ENCODE data around the gene FUBP1. TPM values are rescaled to one million over a fixed set of nuclear protein-coding genes. Genes with fewer than 3 reads are reported as not detected.
"Not testable (repeated sequence)": the region's sequence is repeated elsewhere in the genome, so short reads cannot be mapped to it uniquely, and the experiment has no call there.

The FUBP1 gene
- total RNA-seq, 1 donor from 2014 or later: 243 TPM

DNA sequence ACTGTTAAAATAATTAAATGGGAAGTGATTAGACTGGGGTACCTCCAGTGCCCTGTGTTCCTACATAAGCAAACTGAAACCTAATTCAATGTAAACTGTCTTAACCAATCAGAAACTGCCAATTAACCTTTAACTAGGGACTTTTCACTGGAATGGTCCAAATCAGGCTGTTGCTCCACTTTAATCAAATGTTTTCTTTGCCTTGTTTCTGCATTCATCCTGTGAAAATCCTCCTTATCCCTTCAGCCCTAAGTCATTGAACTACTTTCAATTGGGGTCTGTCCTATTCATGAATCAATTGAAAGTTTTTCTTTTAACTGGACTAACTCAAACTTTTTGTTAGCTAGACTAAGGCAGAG, 5.1 kb upstream of the FUBP1 start:
- no peak for DNase-seq
- TF ChIP-seq, protein P1, sequence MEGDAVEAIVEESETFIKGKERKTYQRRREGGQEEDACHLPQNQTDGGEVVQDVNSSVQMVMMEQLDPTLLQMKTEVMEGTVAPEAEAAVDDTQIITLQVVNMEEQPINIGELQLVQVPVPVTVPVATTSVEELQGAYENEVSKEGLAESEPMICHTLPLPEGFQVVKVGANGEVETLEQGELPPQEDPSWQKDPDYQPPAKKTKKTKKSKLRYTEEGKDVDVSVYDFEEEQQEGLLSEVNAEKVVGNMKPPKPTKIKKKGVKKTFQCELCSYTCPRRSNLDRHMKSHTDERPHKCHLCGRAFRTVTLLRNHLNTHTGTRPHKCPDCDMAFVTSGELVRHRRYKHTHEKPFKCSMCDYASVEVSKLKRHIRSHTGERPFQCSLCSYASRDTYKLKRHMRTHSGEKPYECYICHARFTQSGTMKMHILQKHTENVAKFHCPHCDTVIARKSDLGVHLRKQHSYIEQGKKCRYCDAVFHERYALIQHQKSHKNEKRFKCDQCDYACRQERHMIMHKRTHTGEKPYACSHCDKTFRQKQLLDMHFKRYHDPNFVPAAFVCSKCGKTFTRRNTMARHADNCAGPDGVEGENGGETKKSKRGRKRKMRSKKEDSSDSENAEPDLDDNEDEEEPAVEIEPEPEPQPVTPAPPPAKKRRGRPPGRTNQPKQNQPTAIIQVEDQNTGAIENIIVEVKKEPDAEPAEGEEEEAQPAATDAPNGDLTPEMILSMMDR (IDR thresholded peaks at IDR 0.05; ENCODE audit: partially characterized antibody, unreplicated experiment): no peak
- H3K4me3 Mint-ChIP-seq (ENCODE audit: unreplicated experiment): peak overlapping the region; percentile 3

DNA sequence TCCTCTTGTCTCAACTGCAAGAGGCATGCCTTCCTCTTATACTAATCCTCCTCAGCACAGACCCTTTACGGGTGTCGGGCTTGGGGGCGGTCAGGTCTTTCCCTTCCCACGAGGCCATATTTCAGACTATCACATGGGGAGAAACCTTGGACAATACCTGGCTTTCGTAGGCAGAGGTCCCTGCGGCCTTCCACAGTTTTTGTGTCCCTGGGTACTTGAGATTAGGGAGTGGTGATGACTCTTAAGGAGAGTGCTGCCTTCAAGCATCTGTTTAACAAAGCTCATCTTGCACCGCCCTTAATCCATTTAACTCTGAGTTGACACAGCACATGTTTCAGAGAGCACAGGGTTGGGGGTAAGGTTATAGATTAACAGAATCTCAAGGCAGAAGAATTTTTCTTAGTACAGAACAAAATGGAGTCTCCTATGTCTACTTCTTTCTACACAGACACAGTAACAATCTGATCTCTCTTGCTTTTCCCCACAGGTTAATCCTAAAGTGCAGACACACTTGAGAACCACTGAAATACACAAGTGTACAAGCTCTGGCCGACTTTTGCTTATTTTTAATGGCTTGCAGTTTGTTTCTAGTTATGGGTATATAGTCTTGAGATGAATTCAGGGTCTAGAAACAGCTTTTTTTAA, 4.6 kb upstream of the FUBP1 start:
- Mint-ChIP-seq H3K4me3 (ENCODE audit: unreplicated experiment) (peak overlapping the region; percentile 3), H3K27ac (ENCODE audit: unreplicated experiment) (peak overlapping the region; percentile 82), H3K4me1 (ENCODE audit: low read depth, unreplicated experiment) (peaks cover 25% of the 10 kb centered on the region)
- not testable (repeated sequence) for DNase-seq; H3K36me3 Mint-ChIP-seq (ENCODE audit: unreplicated experiment); H3K27me3 Mint-ChIP-seq (ENCODE audit: unreplicated experiment); H3K9me3 Mint-ChIP-seq (ENCODE audit: unreplicated experiment)

More for the DNA sequence above, 5.1 kb upstream of the FUBP1 start:
- peaks cover 6% of the 10 kb centered on the region for H3K27me3 Mint-ChIP-seq (ENCODE audit: unreplicated experiment)
- no peaks in the 10 kb centered on the region for H3K36me3 Mint-ChIP-seq (ENCODE audit: unreplicated experiment)
- peaks cover 6% of the 10 kb centered on the region for H3K9me3 Mint-ChIP-seq (ENCODE audit: unreplicated experiment)
- H3K27ac Mint-ChIP-seq (ENCODE audit: unreplicated experiment): peak overlapping the region; percentile 40
- H3K4me1 Mint-ChIP-seq (ENCODE audit: low read depth, unreplicated experiment): peaks cover 25% of the 10 kb centered on the region

DNA sequence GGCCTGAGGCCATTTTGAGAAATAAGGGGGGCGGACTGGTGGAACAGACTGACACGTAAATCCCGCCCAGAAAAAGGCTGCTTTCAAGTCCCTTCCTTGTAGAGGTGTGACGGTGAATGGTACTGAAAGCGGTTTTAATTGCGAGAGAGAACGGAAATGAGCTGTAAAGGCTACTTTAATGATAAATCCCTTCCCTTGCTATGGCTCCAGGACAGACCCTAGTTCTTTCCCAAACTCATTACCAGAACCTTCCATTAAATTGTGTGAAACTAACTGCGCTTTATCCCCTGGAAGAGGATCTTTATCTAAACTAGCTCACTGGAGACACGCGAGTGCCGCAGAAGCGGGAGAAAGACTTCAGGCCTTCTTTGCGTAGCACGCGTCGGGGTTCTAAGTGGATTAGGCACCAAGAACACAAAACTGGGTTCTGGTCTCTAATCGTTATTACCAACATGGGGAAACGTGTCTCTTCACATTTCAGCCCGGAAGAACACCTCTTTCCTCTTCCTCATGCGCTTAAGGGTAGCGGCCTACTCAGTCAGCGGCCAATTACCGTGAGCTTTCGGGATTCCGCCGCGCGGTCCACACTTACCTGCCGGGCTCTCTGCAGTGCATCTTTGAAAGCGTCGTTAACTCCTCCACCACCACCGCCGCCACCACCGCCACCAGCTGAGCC, 441 bp downstream of the FUBP1 start:
- no peaks in the 10 kb centered on the region for H3K36me3 Mint-ChIP-seq (ENCODE audit: unreplicated experiment)
- peaks cover 34% of the 10 kb centered on the region for H3K4me1 Mint-ChIP-seq (ENCODE audit: low read depth, unreplicated experiment)
- peaks cover 6% of the 10 kb centered on the region for H3K9me3 Mint-ChIP-seq (ENCODE audit: unreplicated experiment)
- TF ChIP-seq, protein P1 (IDR thresholded peaks at IDR 0.05; ENCODE audit: partially characterized antibody, unreplicated experiment): no peak
- H3K27ac Mint-ChIP-seq (ENCODE audit: unreplicated experiment): no peak overlapping the region
- no peak overlapping the region for H3K4me3 Mint-ChIP-seq (ENCODE audit: unreplicated experiment)
- DNase-seq: peak; percentile 59
- H3K27me3 Mint-ChIP-seq (ENCODE audit: unreplicated experiment): peaks cover 8% of the 10 kb centered on the region

DNA sequence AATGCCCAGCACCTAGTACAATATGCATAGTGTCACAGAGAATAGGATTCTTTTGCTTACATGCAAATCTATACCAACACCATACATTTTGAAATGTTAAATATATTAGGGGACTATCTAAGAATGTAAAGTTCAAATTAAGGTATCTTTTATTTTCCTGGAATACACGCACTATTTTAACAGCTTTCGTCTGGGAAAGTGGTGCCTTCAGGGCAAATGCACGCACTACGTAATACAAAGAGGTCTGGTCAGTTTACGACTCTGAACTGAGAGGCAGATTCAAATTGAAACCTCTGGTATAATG, 931 bp downstream of the FUBP1 start:
- DNase-seq: no peak
- H3K27ac Mint-ChIP-seq (ENCODE audit: unreplicated experiment): no peak overlapping the region
- H3K9me3 Mint-ChIP-seq (ENCODE audit: unreplicated experiment): peaks cover 6% of the 10 kb centered on the region
- no peak overlapping the region for H3K4me3 Mint-ChIP-seq (ENCODE audit: unreplicated experiment)
- H3K4me1 Mint-ChIP-seq (ENCODE audit: low read depth, unreplicated experiment): peaks cover 35% of the 10 kb centered on the region
- peaks cover 8% of the 10 kb centered on the region for H3K27me3 Mint-ChIP-seq (ENCODE audit: unreplicated experiment)
- H3K36me3 Mint-ChIP-seq (ENCODE audit: unreplicated experiment): no peaks in the 10 kb centered on the region
- TF ChIP-seq, protein P1 (IDR thresholded peaks at IDR 0.05; ENCODE audit: partially characterized antibody, unreplicated experiment): no peak

DNA sequence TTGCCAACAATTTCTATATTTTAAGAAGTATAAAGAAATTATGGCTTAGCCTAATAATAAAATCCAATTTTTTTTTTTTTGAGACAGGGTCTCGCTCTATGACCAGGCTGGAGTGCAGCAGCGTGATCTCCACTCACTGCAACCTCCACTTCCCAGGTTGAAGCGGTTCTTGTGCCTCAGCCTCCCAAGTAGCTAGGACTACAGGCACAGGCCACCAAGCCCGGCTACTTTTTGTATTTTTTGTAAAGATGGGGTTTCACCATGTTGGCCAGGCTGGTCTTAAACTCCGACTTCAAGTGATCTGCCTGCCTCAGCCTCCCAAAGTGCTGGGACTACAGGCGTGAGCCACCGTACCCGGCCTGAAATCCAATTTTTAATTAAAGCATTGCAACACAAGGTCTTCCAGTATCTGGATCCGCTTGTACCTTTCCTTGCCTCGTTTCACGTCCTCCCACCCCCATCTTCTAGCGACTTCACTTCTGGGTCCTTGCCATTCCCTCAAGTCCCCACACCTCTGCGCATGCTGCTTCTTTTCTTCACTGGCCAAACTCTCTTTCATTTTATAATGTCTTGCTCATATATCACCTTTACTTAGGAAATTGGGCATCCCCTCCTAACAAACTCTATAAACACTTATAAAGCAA, 2.3 kb downstream of the FUBP1 start:
- TF ChIP-seq, protein P1 (IDR thresholded peaks at IDR 0.05; ENCODE audit: partially characterized antibody, unreplicated experiment): no peak
- H3K9me3 Mint-ChIP-seq (ENCODE audit: unreplicated experiment): peaks cover 6% of the 10 kb centered on the region
- peaks cover 8% of the 10 kb centered on the region for H3K27me3 Mint-ChIP-seq (ENCODE audit: unreplicated experiment)
- H3K4me1 Mint-ChIP-seq (ENCODE audit: low read depth, unreplicated experiment): peaks cover 29% of the 10 kb centered on the region
- H3K36me3 Mint-ChIP-seq (ENCODE audit: unreplicated experiment): no peaks in the 10 kb centered on the region
- peak overlapping the region; percentile 68 for H3K27ac Mint-ChIP-seq (ENCODE audit: unreplicated experiment)
- no peak overlapping the region for H3K4me3 Mint-ChIP-seq (ENCODE audit: unreplicated experiment)
- DNase-seq: no peak

Data from glutamatergic neuron (in vitro differentiated cells).